HG02884 (cell line): ENCODE data around the gene TLK2.
"Not testable (repeated sequence)": the region's sequence is repeated elsewhere in the genome, so short reads cannot be mapped to it uniquely, and the experiment has no call there.

Experiments used
- ATAC-seq: cut with Tn5 transposase; IDR thresholded peaks from one replicate; pipeline ENCODE4 v1.9.1; 2021; ENCODE audit warnings: mild to moderate bottlenecking, moderate library complexity; ENCODE audit not compliant: unreplicated experiment

The TLK2 gene

GRCh38 chr17:62482553-62482952 is 3.9 kb downstream of the TLK2 start:
- not testable (repeated sequence) for ATAC-seq

- not testable (repeated sequence) for ATAC-seq
These were observed 12.4 kb downstream of the TLK2 start for GRCh38 chr17:62490990-62491389.

GRCh38 chr17:62493049-62493655 is 14.5 kb downstream of the TLK2 start:
- ATAC-seq, result not testable (repeated sequence)

- ATAC-seq, result not testable (repeated sequence)
These were observed 15.4 kb downstream of the TLK2 start for GRCh38 chr17:62494073-62494472.

- ATAC-seq, result not testable (repeated sequence)
These were observed 17.7 kb downstream of the TLK2 start for GRCh38 chr17:62496344-62496743.

GRCh38 chr17:62498796-62499195 is 20.2 kb downstream of the TLK2 start:
- not testable (repeated sequence) for ATAC-seq

- not testable (repeated sequence) for ATAC-seq
These were observed 21.8 kb downstream of the TLK2 start for GRCh38 chr17:62500463-62500862.

- not testable (repeated sequence) for ATAC-seq
These were observed 26.2 kb downstream of the TLK2 start for GRCh38 chr17:62504857-62505256.

GRCh38 chr17:62507191-62507836 is 28.7 kb downstream of the TLK2 start:
- ATAC-seq, result not testable (repeated sequence)

GRCh38 chr17:62510247-62510819 is 31.7 kb downstream of the TLK2 start:
- ATAC-seq, result not testable (repeated sequence)

GRCh38 chr17:62511014-62511413 is 32.4 kb downstream of the TLK2 start:
- ATAC-seq, result not testable (repeated sequence)

- not testable (repeated sequence) for ATAC-seq
These were observed 37.8 kb downstream of the TLK2 start for GRCh38 chr17:62516376-62516775.

GRCh38 chr17:62521295-62521694 is 42.7 kb downstream of the TLK2 start:
- ATAC-seq, result not testable (repeated sequence)

GRCh38 chr17:62524077-62524476 is 45.5 kb downstream of the TLK2 start:
- ATAC-seq, result not testable (repeated sequence)

- not testable (repeated sequence) for ATAC-seq
These were observed 46.7 kb downstream of the TLK2 start for GRCh38 chr17:62525317-62525716.

- ATAC-seq, result not testable (repeated sequence)
These were observed 52.3 kb downstream of the TLK2 start for GRCh38 chr17:62530936-62531335.

GRCh38 chr17:62536557-62536956 is 57.9 kb downstream of the TLK2 start:
- ATAC-seq, result not testable (repeated sequence)

- not testable (repeated sequence) for ATAC-seq
These were observed 62.4 kb downstream of the TLK2 start for GRCh38 chr17:62541073-62541472.

- ATAC-seq, result not testable (repeated sequence)
These were observed 64.7 kb downstream of the TLK2 start for GRCh38 chr17:62543278-62543775.

- ATAC-seq, result not testable (repeated sequence)
These were observed 67.4 kb downstream of the TLK2 start for GRCh38 chr17:62546066-62546465.

- ATAC-seq, result not testable (repeated sequence)
These were observed 74.4 kb downstream of the TLK2 start for GRCh38 chr17:62552851-62553659.
